ENCODE data around the gene PARVB. TPM values are rescaled to one million over a fixed set of nuclear protein-coding genes. Genes with fewer than 3 reads are reported as not detected.

PARVB gene
- total and polyA plus RNA-seq, 9 of the 15 experiments (the other 6 are each of a cell fraction or from before 2014, with no cell fraction given): 1.1 to 59.2 (median 29.2) TPM

DNA sequence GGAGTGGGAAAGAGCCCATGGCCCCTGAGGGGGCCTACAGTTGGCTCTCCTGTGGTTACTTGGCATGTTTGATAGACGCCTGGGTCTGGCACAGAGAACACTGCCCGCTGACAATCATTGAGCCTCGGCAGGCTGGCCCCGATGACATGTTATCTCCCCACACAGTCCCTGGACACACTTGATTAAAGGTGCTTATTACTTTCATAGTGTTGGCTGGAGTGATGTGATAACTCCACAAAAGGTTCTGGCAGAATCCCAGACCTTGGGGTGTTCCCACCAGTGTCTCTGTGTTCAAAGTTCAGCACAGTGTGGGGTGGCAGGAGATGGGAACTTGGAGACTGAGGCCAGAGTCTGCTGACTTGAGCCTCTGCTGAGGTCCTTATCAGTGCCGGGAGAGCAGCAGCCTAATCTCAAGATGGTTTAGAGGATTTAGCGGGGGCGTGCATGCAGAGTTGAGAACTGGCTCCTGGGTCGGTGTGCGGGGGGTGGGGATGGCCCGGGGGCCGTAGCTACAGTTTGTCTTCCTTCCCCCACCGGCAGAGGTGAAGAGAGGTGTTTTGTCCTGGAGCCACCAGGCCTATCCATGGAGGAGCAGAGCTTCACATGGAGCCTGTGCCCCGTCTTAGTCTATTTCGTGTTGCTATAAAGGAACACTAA, 22.5 kb downstream of the PARVB start (continued):
- TF ChIP-seq, protein P1, sequence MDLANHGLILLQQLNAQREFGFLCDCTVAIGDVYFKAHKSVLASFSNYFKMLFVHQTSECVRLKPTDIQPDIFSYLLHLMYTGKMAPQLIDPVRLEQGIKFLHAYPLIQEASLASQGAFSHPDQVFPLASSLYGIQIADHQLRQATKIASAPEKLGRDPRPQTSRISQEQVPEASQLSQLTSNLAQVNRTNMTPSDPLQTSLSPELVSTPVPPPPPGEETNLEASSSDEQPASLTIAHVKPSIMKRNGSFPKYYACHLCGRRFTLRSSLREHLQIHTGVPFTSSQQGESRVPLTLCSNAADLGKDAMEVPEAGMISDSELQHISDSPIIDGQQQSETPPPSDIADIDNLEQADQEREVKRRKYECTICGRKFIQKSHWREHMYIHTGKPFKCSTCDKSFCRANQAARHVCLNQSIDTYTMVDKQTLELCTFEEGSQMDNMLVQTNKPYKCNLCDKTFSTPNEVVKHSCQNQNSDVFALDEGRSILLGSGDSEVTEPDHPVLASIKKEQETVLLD (IDR thresholded peaks at IDR 0.05): peak; percentile 65; the same call in 1 of the 2 replicates
- peak; percentile 76 for TF ChIP-seq MTA1 (IDR thresholded peaks at IDR 0.05; ENCODE audit: borderline replicate concordance)
- TF ChIP-seq SMARCA4 (IDR thresholded peaks at IDR 0.05): peak; percentile 81
- no peak for TF ChIP-seq RHOXF2B (CRISPR knock-in tag; conservative IDR thresholded peaks at IDR 0.05)
- peak; percentile 84 for TF ChIP-seq GATA2 (CRISPR knock-in tag; IDR thresholded peaks at IDR 0.05)
- TF ChIP-seq CREM (IDR thresholded peaks at IDR 0.05; ENCODE audit: low read depth): peak; percentile 67
- TF ChIP-seq ZNF584 (CRISPR knock-in tag; IDR thresholded peaks at IDR 0.05; ENCODE audit: low read depth): no peak
- TF ChIP-seq, protein P2, sequence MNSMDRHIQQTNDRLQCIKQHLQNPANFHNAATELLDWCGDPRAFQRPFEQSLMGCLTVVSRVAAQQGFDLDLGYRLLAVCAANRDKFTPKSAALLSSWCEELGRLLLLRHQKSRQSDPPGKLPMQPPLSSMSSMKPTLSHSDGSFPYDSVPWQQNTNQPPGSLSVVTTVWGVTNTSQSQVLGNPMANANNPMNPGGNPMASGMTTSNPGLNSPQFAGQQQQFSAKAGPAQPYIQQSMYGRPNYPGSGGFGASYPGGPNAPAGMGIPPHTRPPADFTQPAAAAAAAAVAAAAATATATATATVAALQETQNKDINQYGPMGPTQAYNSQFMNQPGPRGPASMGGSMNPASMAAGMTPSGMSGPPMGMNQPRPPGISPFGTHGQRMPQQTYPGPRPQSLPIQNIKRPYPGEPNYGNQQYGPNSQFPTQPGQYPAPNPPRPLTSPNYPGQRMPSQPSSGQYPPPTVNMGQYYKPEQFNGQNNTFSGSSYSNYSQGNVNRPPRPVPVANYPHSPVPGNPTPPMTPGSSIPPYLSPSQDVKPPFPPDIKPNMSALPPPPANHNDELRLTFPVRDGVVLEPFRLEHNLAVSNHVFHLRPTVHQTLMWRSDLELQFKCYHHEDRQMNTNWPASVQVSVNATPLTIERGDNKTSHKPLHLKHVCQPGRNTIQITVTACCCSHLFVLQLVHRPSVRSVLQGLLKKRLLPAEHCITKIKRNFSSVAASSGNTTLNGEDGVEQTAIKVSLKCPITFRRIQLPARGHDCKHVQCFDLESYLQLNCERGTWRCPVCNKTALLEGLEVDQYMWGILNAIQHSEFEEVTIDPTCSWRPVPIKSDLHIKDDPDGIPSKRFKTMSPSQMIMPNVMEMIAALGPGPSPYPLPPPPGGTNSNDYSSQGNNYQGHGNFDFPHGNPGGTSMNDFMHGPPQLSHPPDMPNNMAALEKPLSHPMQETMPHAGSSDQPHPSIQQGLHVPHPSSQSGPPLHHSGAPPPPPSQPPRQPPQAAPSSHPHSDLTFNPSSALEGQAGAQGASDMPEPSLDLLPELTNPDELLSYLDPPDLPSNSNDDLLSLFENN (IDR thresholded peaks at IDR 0.05; ENCODE audit: low read depth in 2 of 2, low read length in 2 of 2): peak in 1 of 2 experiments; percentile 67; a peak in 1 of 4 replicates
- TF ChIP-seq TEAD1 (CRISPR knock-in tag; IDR thresholded peaks at IDR 0.05): 0 out of 4 replicates have a peak, but pooled peaks of 1 of the 2 experiments have one; percentile 47
- TF ChIP-seq, protein P3, sequence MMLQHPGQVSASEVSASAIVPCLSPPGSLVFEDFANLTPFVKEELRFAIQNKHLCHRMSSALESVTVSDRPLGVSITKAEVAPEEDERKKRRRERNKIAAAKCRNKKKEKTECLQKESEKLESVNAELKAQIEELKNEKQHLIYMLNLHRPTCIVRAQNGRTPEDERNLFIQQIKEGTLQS (IDR thresholded peaks at IDR 0.05): no peak
- TF ChIP-seq, protein P3 (CRISPR knock-in tag; conservative IDR thresholded peaks at IDR 0.05): no peak
- TF ChIP-seq HDAC2 (IDR thresholded peaks at IDR 0.05): peak; percentile 79
- no peak for TF ChIP-seq BRF1 (IDR thresholded peaks at IDR 0.05; ENCODE audit: borderline replicate concordance, extremely low read depth, insufficient read length)
- TF ChIP-seq, protein P4, sequence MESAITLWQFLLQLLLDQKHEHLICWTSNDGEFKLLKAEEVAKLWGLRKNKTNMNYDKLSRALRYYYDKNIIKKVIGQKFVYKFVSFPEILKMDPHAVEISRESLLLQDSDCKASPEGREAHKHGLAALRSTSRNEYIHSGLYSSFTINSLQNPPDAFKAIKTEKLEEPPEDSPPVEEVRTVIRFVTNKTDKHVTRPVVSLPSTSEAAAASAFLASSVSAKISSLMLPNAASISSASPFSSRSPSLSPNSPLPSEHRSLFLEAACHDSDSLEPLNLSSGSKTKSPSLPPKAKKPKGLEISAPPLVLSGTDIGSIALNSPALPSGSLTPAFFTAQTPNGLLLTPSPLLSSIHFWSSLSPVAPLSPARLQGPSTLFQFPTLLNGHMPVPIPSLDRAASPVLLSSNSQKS (CRISPR knock-in tag; IDR thresholded peaks at IDR 0.05): no peak
- TF ChIP-seq ZNF551 (CRISPR knock-in tag; IDR thresholded peaks at IDR 0.05): no peak
- peak; percentile 73 for TF ChIP-seq STAT5A (IDR thresholded peaks at IDR 0.05; ENCODE audit: borderline replicate concordance, low read length)
- TF ChIP-seq BHLHE40 (IDR thresholded peaks at IDR 0.05; ENCODE audit: low read length): peak; percentile 61
- TF ChIP-seq NELFE (IDR thresholded peaks at IDR 0.05; ENCODE audit: insufficient read depth, insufficient read length): no peak
- TF ChIP-seq NCOR1 (IDR thresholded peaks at IDR 0.05): peak; percentile 92
- TF ChIP-seq, protein P5, sequence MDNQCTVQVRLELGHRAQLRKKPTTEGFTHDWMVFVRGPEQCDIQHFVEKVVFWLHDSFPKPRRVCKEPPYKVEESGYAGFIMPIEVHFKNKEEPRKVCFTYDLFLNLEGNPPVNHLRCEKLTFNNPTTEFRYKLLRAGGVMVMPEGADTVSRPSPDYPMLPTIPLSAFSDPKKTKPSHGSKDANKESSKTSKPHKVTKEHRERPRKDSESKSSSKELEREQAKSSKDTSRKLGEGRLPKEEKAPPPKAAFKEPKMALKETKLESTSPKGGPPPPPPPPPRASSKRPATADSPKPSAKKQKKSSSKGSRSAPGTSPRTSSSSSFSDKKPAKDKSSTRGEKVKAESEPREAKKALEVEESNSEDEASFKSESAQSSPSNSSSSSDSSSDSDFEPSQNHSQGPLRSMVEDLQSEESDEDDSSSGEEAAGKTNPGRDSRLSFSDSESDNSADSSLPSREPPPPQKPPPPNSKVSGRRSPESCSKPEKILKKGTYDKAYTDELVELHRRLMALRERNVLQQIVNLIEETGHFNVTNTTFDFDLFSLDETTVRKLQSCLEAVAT (IDR thresholded peaks at IDR 0.05): no peak
